BE2C (cell line): ENCODE results near the gene SLC25A22.
A peak's percentile ranks its signal among the peaks of the same experiment; 100 is the strongest.

Experiments
- DNase-seq: peaks from one replicate; pipeline ENCODE4 v3.0.0-alpha.2; 2020
- H3K27me3 ChIP-seq: fragments of 250-450 bp; sonication (Bioruptor Pico); 2 replicates; pipeline ENCODE4 v1.5.1; 2020; ENCODE audit warnings: mild to moderate bottlenecking
- H3K36me3 ChIP-seq: fragments of 250-450 bp; sonication (Bioruptor Pico); 2 replicates; pipeline ENCODE4 v1.5.1; 2020; ENCODE audit warnings: mild to moderate bottlenecking
- H3K4me1 ChIP-seq: fragments of 250-450 bp; sonication (Bioruptor Pico); 2 replicates; pipeline ENCODE4 v1.5.1; 2020
- H3K4me3 ChIP-seq: 2 replicates; pipeline ENCODE4 v1.5.1; 2011; ENCODE audit warnings: low read depth, low read length
- H3K9me3 ChIP-seq: fragments of 250-450 bp; sonication (Bioruptor Pico); 2 replicates; pipeline ENCODE4 v1.5.1; 2020
- TF ChIP-seq, protein P1 (sequence below): IDR thresholded peaks from 2 replicates; pipeline ENCODE4 v1.5.1; 2012; ENCODE audit warnings: mild to moderate bottlenecking, low read depth, low read length

Gene SLC25A22

DNA sequence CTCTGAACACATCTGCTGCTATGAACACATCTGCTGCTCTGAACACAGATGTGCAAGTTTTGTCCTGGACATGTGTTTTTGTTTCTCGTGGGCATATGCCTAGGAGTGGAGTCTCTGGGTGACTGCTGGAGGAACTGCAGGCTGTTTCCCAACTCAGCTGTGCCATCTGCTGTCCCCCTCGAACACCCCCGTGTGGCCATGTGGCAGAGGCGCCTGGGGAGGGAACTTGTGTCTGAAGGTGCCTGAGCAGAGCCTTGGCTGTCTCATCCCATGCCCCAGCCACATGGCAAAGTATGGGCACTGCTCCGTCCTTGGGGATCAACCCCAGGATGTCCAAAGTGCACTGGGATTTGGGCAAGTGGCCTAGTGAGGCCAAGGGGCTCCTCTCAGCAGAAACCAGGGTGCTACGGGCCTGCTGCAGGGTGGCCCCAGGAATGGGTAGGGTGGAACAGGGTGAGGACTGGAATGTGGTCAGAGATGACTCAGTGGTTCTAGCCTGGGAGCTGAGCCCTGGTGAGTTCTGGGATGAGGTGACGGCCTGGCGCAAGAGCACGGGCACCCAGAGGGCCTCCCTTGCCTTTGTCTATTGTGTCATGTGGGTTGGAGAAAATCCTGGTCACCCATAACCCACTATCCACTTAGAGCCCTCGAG lies 35.5 kb downstream of the SLC25A22 start:
- H3K9me3 ChIP-seq: no peaks in the 10 kb centered on the region
- H3K27me3 ChIP-seq: no peaks in the 10 kb centered on the region
- TF ChIP-seq, protein P1, sequence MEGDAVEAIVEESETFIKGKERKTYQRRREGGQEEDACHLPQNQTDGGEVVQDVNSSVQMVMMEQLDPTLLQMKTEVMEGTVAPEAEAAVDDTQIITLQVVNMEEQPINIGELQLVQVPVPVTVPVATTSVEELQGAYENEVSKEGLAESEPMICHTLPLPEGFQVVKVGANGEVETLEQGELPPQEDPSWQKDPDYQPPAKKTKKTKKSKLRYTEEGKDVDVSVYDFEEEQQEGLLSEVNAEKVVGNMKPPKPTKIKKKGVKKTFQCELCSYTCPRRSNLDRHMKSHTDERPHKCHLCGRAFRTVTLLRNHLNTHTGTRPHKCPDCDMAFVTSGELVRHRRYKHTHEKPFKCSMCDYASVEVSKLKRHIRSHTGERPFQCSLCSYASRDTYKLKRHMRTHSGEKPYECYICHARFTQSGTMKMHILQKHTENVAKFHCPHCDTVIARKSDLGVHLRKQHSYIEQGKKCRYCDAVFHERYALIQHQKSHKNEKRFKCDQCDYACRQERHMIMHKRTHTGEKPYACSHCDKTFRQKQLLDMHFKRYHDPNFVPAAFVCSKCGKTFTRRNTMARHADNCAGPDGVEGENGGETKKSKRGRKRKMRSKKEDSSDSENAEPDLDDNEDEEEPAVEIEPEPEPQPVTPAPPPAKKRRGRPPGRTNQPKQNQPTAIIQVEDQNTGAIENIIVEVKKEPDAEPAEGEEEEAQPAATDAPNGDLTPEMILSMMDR: peak; percentile 18; the same call in 1 of the 2 replicates
- peaks cover 43% of the 10 kb centered on the region for H3K36me3 ChIP-seq
- no peaks in the 10 kb centered on the region for H3K4me1 ChIP-seq
- no peak overlapping the region for H3K4me3 ChIP-seq
- DNase-seq: no peak

DNA sequence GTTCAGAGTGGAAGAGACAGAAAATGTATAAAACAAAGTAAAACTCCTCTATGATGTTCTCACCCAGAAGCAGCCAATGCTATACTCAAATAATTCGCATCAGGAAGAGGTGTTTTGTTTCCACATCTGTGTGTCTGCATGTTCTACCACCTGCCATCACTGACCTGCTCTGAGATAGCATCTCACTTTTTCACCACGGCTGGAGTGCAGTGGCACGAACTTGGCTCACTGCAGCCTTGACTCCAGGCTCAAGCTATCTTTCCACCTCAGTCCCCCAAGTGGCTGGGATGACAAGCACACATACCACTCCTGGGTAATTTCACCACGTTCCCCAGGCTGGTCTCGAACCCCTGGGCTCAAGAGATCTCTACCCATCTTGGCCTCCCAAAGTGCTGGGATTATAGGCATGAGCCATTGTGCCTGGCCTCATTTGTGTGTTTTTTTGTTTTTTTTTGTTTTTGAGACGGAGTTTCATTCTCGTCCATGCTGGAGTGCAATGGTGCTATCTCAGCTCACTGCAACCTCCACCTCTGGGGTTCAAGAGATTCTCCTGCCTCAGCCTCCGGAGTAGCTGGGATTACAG lies 36.5 kb downstream of the SLC25A22 start:
- H3K4me3 ChIP-seq: no peak overlapping the region
- no peak for DNase-seq
- H3K27me3 ChIP-seq: no peaks in the 10 kb centered on the region
- H3K9me3 ChIP-seq: no peaks in the 10 kb centered on the region
- no peaks in the 10 kb centered on the region for H3K4me1 ChIP-seq
- TF ChIP-seq, protein P1: no peak
- H3K36me3 ChIP-seq: peaks cover 43% of the 10 kb centered on the region

DNA sequence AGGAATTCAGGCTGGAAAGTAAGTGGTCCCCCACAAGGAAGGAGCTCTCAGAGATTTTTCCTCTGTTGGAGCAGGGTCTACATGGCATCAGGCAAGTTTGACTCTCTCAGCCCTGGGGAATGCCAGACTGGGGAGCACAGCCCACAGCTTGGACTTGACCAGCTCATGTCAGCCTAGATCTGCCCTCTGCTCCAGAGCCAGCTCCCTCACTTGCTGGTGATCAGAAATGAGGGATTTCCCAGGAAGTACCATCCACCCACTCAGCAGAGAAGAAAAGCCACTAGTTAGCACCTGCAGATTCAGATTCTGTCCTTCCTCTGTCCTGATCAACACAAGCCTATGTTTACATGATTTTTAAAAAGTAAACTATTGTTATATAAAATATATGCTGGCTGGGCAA lies 37.8 kb downstream of the SLC25A22 start:
- DNase-seq: no peak

DNA sequence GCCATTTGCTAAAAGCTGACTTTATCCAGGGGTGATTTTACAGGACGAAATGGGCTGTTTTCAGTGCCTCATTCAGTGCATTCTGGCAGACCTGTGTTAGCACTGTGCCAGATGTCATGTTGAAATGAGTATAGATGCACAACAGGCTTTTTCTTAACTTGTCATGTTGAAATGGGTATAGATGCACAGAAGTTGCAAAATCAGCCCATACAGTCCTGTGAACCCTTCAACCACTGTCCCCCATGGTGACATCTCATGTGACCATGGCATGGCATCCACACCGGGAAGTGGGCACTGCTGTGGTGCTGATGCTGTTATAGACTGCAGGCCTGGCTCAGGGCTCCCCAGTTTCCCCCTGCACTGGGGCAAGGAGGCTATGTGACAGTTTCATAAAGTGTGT lies 48.4 kb downstream of the SLC25A22 start:
- TF ChIP-seq, protein P1: no peak
- H3K4me3 ChIP-seq: no peak overlapping the region
- no peaks in the 10 kb centered on the region for H3K4me1 ChIP-seq
- DNase-seq: no peak
- no peaks in the 10 kb centered on the region for H3K27me3 ChIP-seq
- no peaks in the 10 kb centered on the region; the same call in 1 of the 2 replicates for H3K36me3 ChIP-seq
- H3K9me3 ChIP-seq: no peaks in the 10 kb centered on the region

More for the DNA sequence above, 37.8 kb downstream of the SLC25A22 start:
- Histone ChIP-seq H3K4me3 (no peak overlapping the region), H3K9me3 (no peaks in the 10 kb centered on the region), H3K4me1 (no peaks in the 10 kb centered on the region), H3K27me3 (no peaks in the 10 kb centered on the region), H3K36me3 (peaks cover 37% of the 10 kb centered on the region)
- TF ChIP-seq, protein P1: no peak

DNA sequence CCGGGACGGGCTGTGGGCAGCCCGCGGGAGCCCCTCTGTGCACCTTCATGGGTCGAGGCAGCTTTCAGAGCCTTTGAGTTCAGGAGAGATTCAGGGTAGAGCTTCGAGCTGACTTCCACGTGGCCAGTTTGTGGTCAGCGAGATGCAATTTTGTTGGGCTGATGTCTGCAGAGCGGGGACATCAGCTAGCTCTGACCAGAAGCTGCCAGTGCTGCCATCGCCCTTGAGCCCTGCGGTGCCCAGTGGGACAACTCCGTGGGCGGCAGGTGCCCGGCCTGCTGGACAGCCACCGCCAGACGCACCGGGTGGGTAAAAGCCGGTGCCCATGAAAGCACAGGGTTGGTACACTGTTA lies 50.1 kb downstream of the SLC25A22 start:
- Histone ChIP-seq H3K36me3 (no peaks in the 10 kb centered on the region; the same call in 1 of the 2 replicates), H3K27me3 (no peaks in the 10 kb centered on the region), H3K4me1 (no peaks in the 10 kb centered on the region), H3K4me3 (peak overlapping the region; percentile 71), H3K9me3 (no peaks in the 10 kb centered on the region)
- no peak for DNase-seq
- TF ChIP-seq, protein P1: no peak

DNA sequence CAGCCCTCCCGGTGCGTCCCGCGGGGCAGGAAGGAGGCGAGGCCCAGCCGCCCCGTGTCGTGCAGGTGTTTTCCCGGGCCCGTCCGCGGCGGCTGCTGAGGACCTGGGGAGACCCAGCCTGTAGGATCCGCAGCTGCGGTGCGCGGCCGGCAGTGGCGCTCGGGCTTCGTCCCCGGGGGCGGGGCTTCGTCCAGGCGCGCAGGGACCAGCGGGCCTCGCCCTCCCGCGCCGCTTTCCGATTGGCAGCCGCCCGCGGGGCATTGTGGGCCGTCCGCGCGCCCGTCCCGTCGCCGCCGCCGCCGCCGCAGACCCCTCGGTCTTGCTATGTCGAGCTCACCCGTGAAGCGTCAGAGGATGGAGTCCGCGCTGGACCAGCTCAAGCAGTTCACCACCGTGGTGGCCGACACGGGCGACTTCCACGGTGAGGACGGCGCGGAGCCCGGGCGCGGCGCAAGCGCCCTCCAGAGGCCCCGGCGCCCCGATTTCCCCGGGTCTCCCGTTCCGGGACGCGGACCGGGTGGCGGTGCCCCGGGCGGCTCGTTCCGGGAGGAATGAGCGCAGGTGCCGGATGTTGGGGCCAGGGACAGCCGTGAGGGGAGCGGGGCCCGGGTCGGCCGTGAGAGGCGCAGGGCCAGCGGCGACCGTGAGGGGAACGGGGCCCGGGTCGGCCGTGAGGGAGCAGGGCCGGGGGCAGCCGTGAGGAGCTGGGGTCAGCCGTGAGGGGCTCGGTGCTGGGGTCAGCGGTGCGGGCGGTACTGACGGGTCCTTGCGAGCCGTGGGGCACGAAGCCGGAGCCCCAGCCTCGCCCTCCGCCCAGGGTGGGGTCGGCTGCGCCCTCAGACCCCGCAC lies 50.7 kb downstream of the SLC25A22 start, which contains the start of gene TALDO1:
Gene TALDO1 (plus strand): TSS at position 307 of the 849 bp plus-strand sequence. CDS start 18 bp downstream, at position 325.
- peak; percentile 91 for DNase-seq
- no peaks in the 10 kb centered on the region for H3K9me3 ChIP-seq
- peak within 1 kb of the TSS; percentile 71 for H3K4me3 ChIP-seq
- no peaks in the 10 kb centered on the region for H3K27me3 ChIP-seq
- H3K36me3 ChIP-seq: no peaks in the 10 kb centered on the region; the same call in 1 of the 2 replicates
- no peaks in the 10 kb centered on the region for H3K4me1 ChIP-seq
- TF ChIP-seq, protein P1: no peak
